Measurements from ENCODE around the gene SNRPB. TPM values are rescaled to one million over a fixed set of nuclear protein-coding genes. Genes with fewer than 3 reads are reported as not detected.

SNRPB gene
- total and polyA plus RNA-seq, 10 donors: 102 to 262 (median 152) TPM

DNA sequence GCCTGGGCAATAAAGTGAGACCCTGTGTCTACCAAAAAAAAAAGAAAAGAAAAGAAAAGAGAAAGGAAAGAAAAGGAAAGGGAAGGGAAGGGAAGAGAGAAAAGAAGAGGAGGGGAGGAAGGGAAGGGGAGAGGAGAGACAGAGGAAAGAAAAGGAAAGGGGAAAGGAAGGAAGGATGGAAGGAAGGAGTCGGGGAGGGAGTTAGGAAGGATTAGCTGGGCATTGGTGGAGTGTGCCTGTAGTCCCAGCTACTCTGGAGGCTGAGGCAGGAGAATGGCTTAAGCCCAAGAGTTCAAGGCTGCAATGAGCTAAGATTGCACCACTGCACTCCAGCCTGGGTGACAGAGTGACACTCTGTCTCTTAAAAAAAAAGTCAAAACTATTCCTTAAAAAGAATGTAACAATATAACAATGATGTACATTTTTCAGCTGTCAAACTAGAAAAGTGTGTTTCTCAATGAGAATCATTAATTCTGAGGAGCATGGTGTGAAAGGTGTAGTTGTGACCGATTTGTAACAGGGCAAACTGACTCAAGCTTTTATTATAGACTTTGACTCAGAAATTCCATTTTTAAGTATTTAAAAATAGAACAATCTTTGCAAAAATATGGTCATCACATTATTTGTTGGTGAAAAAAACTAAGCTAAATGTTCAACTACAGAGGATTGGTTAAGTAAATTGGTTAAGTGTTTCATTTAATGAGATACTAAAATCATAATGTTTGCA lies 14.7 kb downstream of the SNRPB start:
- TF ChIP-seq, protein P1, sequence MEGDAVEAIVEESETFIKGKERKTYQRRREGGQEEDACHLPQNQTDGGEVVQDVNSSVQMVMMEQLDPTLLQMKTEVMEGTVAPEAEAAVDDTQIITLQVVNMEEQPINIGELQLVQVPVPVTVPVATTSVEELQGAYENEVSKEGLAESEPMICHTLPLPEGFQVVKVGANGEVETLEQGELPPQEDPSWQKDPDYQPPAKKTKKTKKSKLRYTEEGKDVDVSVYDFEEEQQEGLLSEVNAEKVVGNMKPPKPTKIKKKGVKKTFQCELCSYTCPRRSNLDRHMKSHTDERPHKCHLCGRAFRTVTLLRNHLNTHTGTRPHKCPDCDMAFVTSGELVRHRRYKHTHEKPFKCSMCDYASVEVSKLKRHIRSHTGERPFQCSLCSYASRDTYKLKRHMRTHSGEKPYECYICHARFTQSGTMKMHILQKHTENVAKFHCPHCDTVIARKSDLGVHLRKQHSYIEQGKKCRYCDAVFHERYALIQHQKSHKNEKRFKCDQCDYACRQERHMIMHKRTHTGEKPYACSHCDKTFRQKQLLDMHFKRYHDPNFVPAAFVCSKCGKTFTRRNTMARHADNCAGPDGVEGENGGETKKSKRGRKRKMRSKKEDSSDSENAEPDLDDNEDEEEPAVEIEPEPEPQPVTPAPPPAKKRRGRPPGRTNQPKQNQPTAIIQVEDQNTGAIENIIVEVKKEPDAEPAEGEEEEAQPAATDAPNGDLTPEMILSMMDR (IDR thresholded peaks at IDR 0.05 in 8 of 11, conservative IDR thresholded peaks at IDR 0.05 in 3 of 11): no peak
- no peak for TF ChIP-seq POLR2A (IDR thresholded peaks at IDR 0.05)
- TF ChIP-seq POLR2AphosphoS5 (IDR thresholded peaks at IDR 0.05): no peak
- Histone ChIP-seq H3K27me3 (replicated peaks in 1 of 7) (no peaks in the 10 kb centered on the region), H3K36me3 (peaks cover 0 to 38% (median 17%) of the 10 kb centered on the region in 6 donors), H3K4me1 (peaks cover 0 to 6% (median 0%) of the 10 kb centered on the region in 6 donors), H3K27ac (no peak overlapping the region), H3K4me3 (no peak overlapping the region), H3K9me3 (no peaks in the 10 kb centered on the region)
- WGBS, 5 donors: 67 to 87% (median 80%) methylated on average over 2 of the region's 2 CpGs
- no peak for DNase-seq
- intact Hi-C loops (cut with DNase I; ENCODE audit: low total_unique reads): no loop called here

DNA sequence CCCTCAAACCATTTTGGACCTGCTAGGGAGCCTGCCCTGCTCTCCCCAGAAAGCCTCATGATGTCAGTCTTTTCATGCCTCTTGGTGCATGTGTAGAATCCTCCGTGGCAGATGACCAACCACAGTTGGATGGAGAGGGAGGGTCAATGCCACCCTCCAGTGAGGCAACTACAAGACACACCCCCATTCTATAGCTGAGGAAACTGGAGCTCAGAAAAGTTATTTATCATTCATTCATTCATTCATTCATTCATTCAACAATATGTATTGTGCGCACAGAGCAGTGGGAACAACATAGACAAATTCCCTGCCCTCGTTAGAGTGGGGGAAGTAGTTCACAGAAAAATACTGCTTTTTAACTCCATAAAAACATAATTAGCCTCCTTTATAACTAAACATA lies 16.8 kb downstream of the SNRPB start:
- TF ChIP-seq POLR2A (IDR thresholded peaks at IDR 0.05): no peak
- no peak for TF ChIP-seq POLR2AphosphoS5 (IDR thresholded peaks at IDR 0.05)
- TF ChIP-seq, protein P1 (IDR thresholded peaks at IDR 0.05 in 8 of 11, conservative IDR thresholded peaks at IDR 0.05 in 3 of 11): no peak
- Histone ChIP-seq H3K27ac (no peak overlapping the region), H3K9me3 (no peaks in the 10 kb centered on the region), H3K4me3 (no peak overlapping the region), H3K27me3 (replicated peaks in 1 of 7) (no peaks in the 10 kb centered on the region), H3K4me1 (peaks cover 0 to 6% (median 0%) of the 10 kb centered on the region in 6 donors), H3K36me3 (peaks cover 0 to 16% (median 0%) of the 10 kb centered on the region in 6 donors)
- intact Hi-C loops (cut with DNase I; ENCODE audit: low total_unique reads): loop anchor here (5.0 kb wide), 1 partner anchor 246 kb away; no protein-coding TSS in a partner anchor
- WGBS, 5 donors: 70 to 85% (median 78%) methylated on average over 3 of the region's 3 CpGs
- DNase-seq: no peak

DNA sequence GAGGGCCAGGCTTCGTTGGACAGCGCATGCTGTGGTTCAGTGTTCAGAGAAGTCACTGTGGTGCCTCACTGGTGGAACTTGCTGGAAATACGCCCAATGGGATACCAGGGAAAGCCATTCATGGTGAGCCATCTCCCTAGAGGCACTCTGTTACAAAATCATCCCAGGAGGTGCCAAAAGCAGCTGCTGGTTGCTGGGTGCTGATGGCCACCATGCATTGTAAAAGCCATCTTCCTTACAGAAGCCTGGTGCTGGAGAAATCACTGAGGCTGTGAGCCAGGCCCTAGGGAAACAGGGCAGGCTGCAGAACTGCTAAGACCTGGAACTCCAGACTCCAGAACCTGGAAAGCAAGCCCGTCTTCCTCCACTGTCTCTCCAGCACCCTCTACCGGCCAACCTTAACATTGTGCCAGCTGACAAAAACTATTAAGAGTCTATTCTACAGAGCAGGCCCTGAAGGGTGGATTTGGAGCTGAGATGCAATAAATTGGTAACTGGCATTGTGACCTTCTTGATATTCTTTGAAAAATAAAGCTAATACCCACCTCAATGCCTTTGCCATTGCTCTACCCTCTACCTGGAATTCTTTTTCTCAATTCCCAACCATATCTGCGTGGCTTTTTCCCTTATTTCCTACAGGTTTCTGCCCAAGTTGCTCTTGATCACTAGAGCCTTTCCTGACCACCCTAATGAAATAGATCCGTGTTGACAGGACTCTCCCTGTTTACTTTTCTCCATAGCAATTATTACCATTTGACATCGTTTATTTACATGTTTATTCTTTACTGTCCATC lies 18.5 kb downstream of the SNRPB start:
- no peak for TF ChIP-seq POLR2A (IDR thresholded peaks at IDR 0.05)
- TF ChIP-seq, protein P1 (IDR thresholded peaks at IDR 0.05 in 8 of 11, conservative IDR thresholded peaks at IDR 0.05 in 3 of 11): peak; percentile 35 to 78 (median 67)
- Histone ChIP-seq H3K27me3 (replicated peaks in 1 of 7) (no peaks in the 10 kb centered on the region), H3K27ac (no peak overlapping the region), H3K36me3 (peaks cover 0 to 5% (median 0%) of the 10 kb centered on the region in 6 donors), H3K4me1 (peaks cover 0 to 6% (median 0%) of the 10 kb centered on the region in 6 donors), H3K4me3 (no peak overlapping the region), H3K9me3 (peaks cover 0 to 5% (median under 1%) of the 10 kb centered on the region in 8 donors)
- intact Hi-C loops (cut with DNase I; ENCODE audit: low total_unique reads): loop anchor here (5.0 kb wide), 1 partner anchor 245 kb away; no protein-coding TSS in a partner anchor
- 53 to 60% (median 55%) methylated on average over 8 of the region's 8 CpGs for WGBS, 5 donors
- no peak for DNase-seq

DNA sequence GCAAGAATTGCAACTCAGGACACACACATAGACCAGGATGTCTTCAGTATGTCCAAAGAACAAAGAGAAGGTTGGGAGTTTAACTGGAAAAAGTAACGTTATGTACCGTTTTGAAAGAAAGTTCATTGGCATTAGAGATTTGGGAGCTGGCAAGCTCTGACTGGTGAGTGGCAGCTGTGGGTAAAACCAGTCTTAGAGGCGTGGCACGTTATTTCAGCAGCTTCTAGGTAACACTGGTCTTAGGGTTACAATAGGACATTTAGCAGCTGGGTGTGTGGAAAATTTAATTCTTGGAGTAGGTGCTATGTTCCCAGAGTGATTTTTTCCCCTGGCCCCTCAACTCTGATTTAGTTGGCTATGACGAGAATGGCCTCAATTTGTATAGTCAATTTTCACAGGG lies 19.2 kb downstream of the SNRPB start:
- Histone ChIP-seq H3K27me3 (replicated peaks in 1 of 7) (no peaks in the 10 kb centered on the region), H3K27ac (no peak overlapping the region), H3K4me1 (peaks cover 0 to 6% (median 0%) of the 10 kb centered on the region in 6 donors), H3K9me3 (peaks cover 0 to 11% (median 7%) of the 10 kb centered on the region in 8 donors), H3K4me3 (no peak overlapping the region), H3K36me3 (no peaks in the 10 kb centered on the region)
- DNase-seq: no peak
- 86 to 93% (median 91%) methylated on average over 5 of the region's 5 CpGs for WGBS, 5 donors
- intact Hi-C loops (cut with DNase I; ENCODE audit: low total_unique reads): loop anchor here (5.0 kb wide), 1 partner anchor 244 kb away; no protein-coding TSS in a partner anchor
- TF ChIP-seq, protein P1 (IDR thresholded peaks at IDR 0.05 in 8 of 11, conservative IDR thresholded peaks at IDR 0.05 in 3 of 11): no peak
- TF ChIP-seq POLR2AphosphoS5 (IDR thresholded peaks at IDR 0.05) (no peak), POLR2A (IDR thresholded peaks at IDR 0.05) (no peak)

All from spleen (tissue), 11 donors.